OCI-LY3 (cell line): ENCODE measurements around the gene SEPTIN1.

Experiments used
- H2AFZ ChIP-seq: fragments of 200-600, 300-600 bp; shearing (Covaris generic); 2 replicates; pipeline ENCODE4 v1.6.0; 2014; ENCODE audit warnings: antibody characterized with exemption, low read depth, low read length
- H3K27ac ChIP-seq: fragments of 200-600, 300-600 bp; sonication (generic); 2 replicates; pipeline ENCODE4 v1.5.1; 2014; ENCODE audit warnings: mild to moderate bottlenecking, low read length, moderate library complexity, mixed read lengths
- H3K27me3 ChIP-seq: fragments of 200-600, 300-600 bp; sonication (generic); 2 replicates; pipeline ENCODE4 v1.6.1; 2014; ENCODE audit warnings: low read depth, low read length, mixed read lengths
- H3K36me3 ChIP-seq: fragments of 200-600, 300-600 bp; sonication (generic); replicated peaks from 2 replicates; pipeline ENCODE3; 2014; ENCODE audit warnings: low read depth, low read length, mixed read lengths
- H3K4me1 ChIP-seq: fragments of 300-600, 200-600 bp; sonication (generic); 2 replicates; pipeline ENCODE4 v1.6.1; 2014; ENCODE audit warnings: low read length, mixed read lengths
- H3K4me2 ChIP-seq: fragments of 200-600, 300-600 bp; sonication (generic); 2 replicates; pipeline ENCODE4 v1.6.1; 2014; ENCODE audit warnings: low read length, mixed read lengths
- H3K4me3 ChIP-seq: fragments of 300-600, 200-600 bp; sonication (generic); 2 replicates; pipeline ENCODE4 v1.5.1; 2014; ENCODE audit warnings: antibody characterized with exemption, mild to moderate bottlenecking, low read length, moderate library complexity
- H3K79me2 ChIP-seq: fragments of 300-600, 200-600 bp; shearing (Covaris generic); 2 replicates; pipeline ENCODE4 v1.6.1; 2014; ENCODE audit warnings: mild to moderate bottlenecking, low read length, mixed read lengths
- H3K9ac ChIP-seq: fragments of 300-600, 200-600 bp; shearing (Covaris generic); 2 replicates; pipeline ENCODE4 v1.6.0; 2014; ENCODE audit warnings: mild to moderate bottlenecking, low read length, moderate library complexity
- H3K9me3 ChIP-seq: fragments of 200-600, 300-600 bp; shearing (Covaris generic); 2 replicates; pipeline ENCODE4 v1.6.1; 2014; ENCODE audit warnings: low read length, mixed read lengths; ENCODE audit not compliant: insufficient read depth
- H4K20me1 ChIP-seq: fragments of 200-600, 300-600 bp; sonication (generic); 2 replicates; pipeline ENCODE4 v1.6.1; 2016; ENCODE audit warnings: low read length, mixed read lengths; ENCODE audit not compliant: insufficient read depth
- EZH2phosphoT487 ChIP-seq: fragments of 200-600 bp; shearing (Covaris generic); IDR thresholded peaks from 2 replicates; pipeline ENCODE4 v1.6.1; 2018; ENCODE audit warnings: antibody characterized with exemption, mixed run types, low read depth
- TF ChIP-seq, protein P1 (sequence below): fragments of 200-600, 300-600 bp; sonication (generic); IDR thresholded peaks from 2 replicates; pipeline ENCODE4 v1.5.1; 2014; ENCODE audit warnings: antibody characterized with exemption, low read length, low read depth

The SEPTIN1 gene

DNA sequence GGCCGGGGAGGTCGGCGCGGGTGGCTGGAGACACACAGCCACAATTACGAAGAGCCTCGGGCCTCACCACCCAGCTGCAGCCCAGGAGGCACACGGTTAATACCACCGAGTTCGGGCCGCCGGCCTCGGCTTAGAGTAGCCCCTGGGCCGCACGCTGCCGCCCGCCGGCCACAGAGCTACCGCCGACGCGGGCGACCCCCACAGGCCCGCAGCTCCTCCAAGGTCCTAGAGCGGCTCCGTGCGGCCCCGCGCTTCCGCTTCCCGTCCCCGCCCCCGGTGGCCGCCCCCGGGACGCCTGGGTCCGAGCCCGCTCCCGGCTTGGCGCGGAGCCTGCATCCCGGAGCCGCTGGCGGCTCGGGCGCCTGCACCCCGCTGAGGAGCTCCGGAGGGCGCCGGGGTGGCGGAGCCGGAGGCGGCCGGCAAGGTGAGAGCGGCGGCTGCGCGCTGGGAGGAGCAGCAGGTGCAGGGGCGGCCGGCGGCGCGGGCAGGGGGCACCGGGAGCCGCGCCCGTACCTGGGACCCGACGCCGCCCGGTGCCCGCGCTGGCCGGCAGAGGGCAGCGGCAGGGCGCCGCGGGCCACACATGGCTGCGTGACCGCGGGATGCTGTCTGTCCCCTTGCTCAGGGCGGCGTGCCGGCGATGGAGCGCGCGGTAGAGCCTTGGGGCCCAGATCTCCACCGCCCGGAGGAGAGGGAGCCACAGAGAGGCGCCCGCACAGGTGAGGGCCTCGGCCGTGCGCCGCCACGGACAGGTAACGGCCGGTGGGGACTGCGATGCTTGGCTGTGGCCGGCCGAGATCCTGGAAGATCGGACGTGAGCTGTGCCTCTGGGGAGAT is 13.0 kb upstream of the SEPTIN1 start, which contains the start of gene ZNF48:
Gene ZNF48 (plus strand): TSS at position 266 of the 837 bp plus-strand sequence. CDS start 375 bp downstream, at position 641.
- Histone ChIP-seq H2AFZ (peak within 1 kb of the TSS; percentile 73), H3K9ac (peak within 1 kb of the TSS; percentile 88), H3K36me3 (no peaks in the 10 kb centered on the region), H3K27ac (peak within 1 kb of the TSS; percentile 39), H3K4me3 (peak within 1 kb of the TSS; percentile 93), H3K79me2 (peaks cover 8% of the 10 kb centered on the region), H4K20me1 (no peaks in the 10 kb centered on the region), H3K9me3 (no peaks in the 10 kb centered on the region), H3K27me3 (no peaks in the 10 kb centered on the region), H3K4me2 (peak within 1 kb of the TSS; percentile 98), H3K4me1 (peaks cover 15% of the 10 kb centered on the region)
- TF ChIP-seq EZH2phosphoT487 = no peak
- TF ChIP-seq, protein P1, sequence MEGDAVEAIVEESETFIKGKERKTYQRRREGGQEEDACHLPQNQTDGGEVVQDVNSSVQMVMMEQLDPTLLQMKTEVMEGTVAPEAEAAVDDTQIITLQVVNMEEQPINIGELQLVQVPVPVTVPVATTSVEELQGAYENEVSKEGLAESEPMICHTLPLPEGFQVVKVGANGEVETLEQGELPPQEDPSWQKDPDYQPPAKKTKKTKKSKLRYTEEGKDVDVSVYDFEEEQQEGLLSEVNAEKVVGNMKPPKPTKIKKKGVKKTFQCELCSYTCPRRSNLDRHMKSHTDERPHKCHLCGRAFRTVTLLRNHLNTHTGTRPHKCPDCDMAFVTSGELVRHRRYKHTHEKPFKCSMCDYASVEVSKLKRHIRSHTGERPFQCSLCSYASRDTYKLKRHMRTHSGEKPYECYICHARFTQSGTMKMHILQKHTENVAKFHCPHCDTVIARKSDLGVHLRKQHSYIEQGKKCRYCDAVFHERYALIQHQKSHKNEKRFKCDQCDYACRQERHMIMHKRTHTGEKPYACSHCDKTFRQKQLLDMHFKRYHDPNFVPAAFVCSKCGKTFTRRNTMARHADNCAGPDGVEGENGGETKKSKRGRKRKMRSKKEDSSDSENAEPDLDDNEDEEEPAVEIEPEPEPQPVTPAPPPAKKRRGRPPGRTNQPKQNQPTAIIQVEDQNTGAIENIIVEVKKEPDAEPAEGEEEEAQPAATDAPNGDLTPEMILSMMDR = peak; percentile 25

DNA sequence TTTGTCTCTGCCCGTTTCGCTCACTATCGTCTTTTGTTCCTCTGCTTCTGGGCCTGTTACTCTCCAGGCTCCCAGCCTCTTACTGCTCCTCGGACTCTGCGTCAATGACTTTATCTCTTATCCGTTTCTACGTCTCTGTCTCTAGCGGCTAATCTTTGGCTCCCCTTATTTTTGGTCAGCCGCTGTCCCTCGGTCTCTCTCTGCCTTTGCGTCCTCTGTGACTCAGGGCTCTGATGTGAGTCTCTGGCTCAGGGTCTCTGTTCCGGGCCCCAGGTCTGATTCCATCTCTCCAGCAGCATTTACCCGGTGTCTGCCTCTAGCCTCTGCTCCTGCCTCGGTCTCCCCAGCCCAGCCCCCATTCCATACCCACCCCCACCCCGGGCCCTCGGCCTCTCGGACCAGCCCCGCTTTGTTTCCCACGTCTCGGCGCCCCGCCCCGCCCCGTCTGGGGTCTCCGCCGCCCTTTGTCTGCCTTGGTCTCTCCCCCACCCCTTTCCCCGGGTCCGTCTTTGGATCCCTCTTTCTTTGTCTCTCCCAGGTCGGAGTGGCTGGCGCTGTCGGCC is 12.3 kb upstream of the SEPTIN1 start:
- peak overlapping the region; percentile 93 for H3K4me3 ChIP-seq
- peak overlapping the region; percentile 39 for H3K27ac ChIP-seq
- H3K4me2 ChIP-seq = peak overlapping the region; percentile 89
- H3K27me3 ChIP-seq = no peaks in the 10 kb centered on the region
- H3K9me3 ChIP-seq = no peaks in the 10 kb centered on the region
- peak overlapping the region; percentile 88 for H3K9ac ChIP-seq
- peaks cover 8% of the 10 kb centered on the region for H3K79me2 ChIP-seq
- H2AFZ ChIP-seq = peak overlapping the region; percentile 73
- TF ChIP-seq, protein P1 = no peak
- TF ChIP-seq EZH2phosphoT487 = no peak
- H4K20me1 ChIP-seq = no peaks in the 10 kb centered on the region
- H3K36me3 ChIP-seq = no peaks in the 10 kb centered on the region
- H3K4me1 ChIP-seq = peaks cover 11% of the 10 kb centered on the region

DNA sequence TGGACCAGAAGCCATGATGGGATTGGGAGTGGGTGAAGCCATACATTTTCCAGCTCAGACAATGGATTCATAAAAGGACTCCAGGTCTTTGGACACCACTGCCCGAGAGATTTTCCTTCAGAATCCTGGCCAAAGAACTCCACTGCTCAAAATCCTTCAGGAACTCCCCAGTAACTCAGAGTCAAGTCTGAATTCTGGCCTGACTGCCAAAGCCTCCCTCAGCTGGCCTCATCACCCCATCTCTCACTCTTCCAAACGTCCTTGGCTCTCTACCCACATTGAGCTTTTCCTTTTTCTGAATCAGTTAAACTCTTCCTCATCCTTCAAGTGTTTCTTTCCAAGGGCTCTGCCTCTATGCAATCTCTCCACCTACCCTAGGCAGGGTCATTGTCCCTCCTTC is 1.2 kb upstream of the SEPTIN1 start:
- H3K4me2 ChIP-seq = peak overlapping the region; percentile 92
- no peaks in the 10 kb centered on the region for H4K20me1 ChIP-seq
- H3K9ac ChIP-seq = no peak overlapping the region
- H3K4me1 ChIP-seq = peaks cover 28% of the 10 kb centered on the region
- H3K9me3 ChIP-seq = no peaks in the 10 kb centered on the region
- H3K27me3 ChIP-seq = no peaks in the 10 kb centered on the region
- H3K27ac ChIP-seq = peak overlapping the region; percentile 68; the same call in 1 of the 2 replicates
- H3K36me3 ChIP-seq = peaks cover 5% of the 10 kb centered on the region
- H2AFZ ChIP-seq = no peak overlapping the region
- H3K79me2 ChIP-seq = peaks cover 21% of the 10 kb centered on the region
- peak overlapping the region; percentile 87 for H3K4me3 ChIP-seq
- no peak for TF ChIP-seq EZH2phosphoT487
- TF ChIP-seq, protein P1 = no peak

- Histone ChIP-seq H3K27ac (peak overlapping the region; percentile 68), H3K79me2 (peaks cover 21% of the 10 kb centered on the region)
These were observed 895 bp downstream of the SEPTIN1 start for GRCh38 chr16:30381291-30382041.

More at GRCh38 chr16:30381291-30382041, 895 bp downstream of the SEPTIN1 start:
- peak overlapping the region; percentile 92 for H3K4me2 ChIP-seq
- no peaks in the 10 kb centered on the region for H3K9me3 ChIP-seq
- H4K20me1 ChIP-seq = no peaks in the 10 kb centered on the region
- peak overlapping the region; percentile 84 for H3K9ac ChIP-seq
- H3K36me3 ChIP-seq = peaks cover 5% of the 10 kb centered on the region
- no peak overlapping the region for H2AFZ ChIP-seq
- peak overlapping the region; percentile 87 for H3K4me3 ChIP-seq
- no peaks in the 10 kb centered on the region for H3K27me3 ChIP-seq
- H3K4me1 ChIP-seq = peaks cover 34% of the 10 kb centered on the region
- TF ChIP-seq EZH2phosphoT487 = no peak
- TF ChIP-seq, protein P1 = no peak
